WTC11 (cell line): ENCODE measurements around the gene GSX2. TPM values are rescaled to one million over a fixed set of nuclear protein-coding genes. Genes with fewer than 3 reads are reported as not detected.

ENCODE experiments used
- ATAC-seq: fragments of 200-7000 bp; cut with Tn5 transposase; 2 replicates; pipeline ENCODE4 v1.10.0; 2021; ENCODE audit warnings: mild to moderate bottlenecking, moderate library complexity
- CTCF ChIA-PET: fragments of 300-600 bp; sonication (Branson Sonifier 250); formaldehyde crosslinking; loops from one replicate; lab custom pipeline; 2021; ENCODE audit warnings: antibody characterized with exemption; lab: Charles Lee
- POLR2A ChIA-PET: fragments of 350-600 bp; sonication (Branson Sonifier 250); formaldehyde crosslinking; loops from one replicate; lab custom pipeline; 2021; ENCODE audit warnings: antibody characterized with exemption; lab: Charles Lee
- DNase-seq: peaks from one replicate; pipeline ENCODE4 v3.0.0; 2021; ENCODE audit warnings: low spot score
- H3K27ac Mint-ChIP-seq: 2 replicates; pipeline ENCODE4 v1.8.0; 2021; ENCODE audit warnings: mixed read lengths
- H3K27me3 Mint-ChIP-seq: 2 replicates; pipeline ENCODE4 v1.8.0; 2021; ENCODE audit warnings: low read depth, mild to moderate bottlenecking, moderate library complexity, mixed read lengths
- H3K36me3 Mint-ChIP-seq: 2 replicates; pipeline ENCODE4 v1.8.0; 2021; ENCODE audit warnings: mixed read lengths
- H3K4me1 Mint-ChIP-seq: 2 replicates; pipeline ENCODE4 v1.8.0; 2022; ENCODE audit warnings: mixed read lengths
- H3K4me3 Mint-ChIP-seq: 2 replicates; pipeline ENCODE4 v1.8.0; 2021; ENCODE audit warnings: mild to moderate bottlenecking, moderate library complexity, mixed read lengths
- H3K9me3 Mint-ChIP-seq: 2 replicates; pipeline ENCODE4 v1.8.0; 2021; ENCODE audit warnings: mixed read lengths
- ARID4B ChIP-seq: sonication (generic); formaldehyde crosslinking; IDR thresholded peaks from 2 replicates; pipeline ENCODE4 v1.8.0; 2023; ENCODE audit warnings: missing genetic modification reagents, mild to moderate bottlenecking, borderline replicate concordance
- ATF1 ChIP-seq: sonication (generic); formaldehyde crosslinking; IDR thresholded peaks from 2 replicates; pipeline ENCODE4 v1.8.1; 2023; ENCODE audit warnings: mild to moderate bottlenecking, moderate library complexity, missing genetic modification reagents
- ATF3 ChIP-seq: sonication (generic); formaldehyde crosslinking; conservative IDR thresholded peaks from 2 replicates; pipeline ENCODE4 v1.8.1; 2022; ENCODE audit warnings: mild to moderate bottlenecking, missing genetic modification reagents
- E2F5 ChIP-seq: sonication (generic); formaldehyde crosslinking; IDR thresholded peaks from 2 replicates; pipeline ENCODE4 v1.8.1; 2022; ENCODE audit warnings: mild to moderate bottlenecking, moderate library complexity, missing genetic modification reagents
- ESRRA ChIP-seq: sonication (generic); formaldehyde crosslinking; IDR thresholded peaks from 2 replicates; pipeline ENCODE4 v1.8.1; 2022; ENCODE audit warnings: mild to moderate bottlenecking, missing genetic modification reagents, borderline replicate concordance
- FOXP1 ChIP-seq: sonication (generic); formaldehyde crosslinking; IDR thresholded peaks from 2 replicates; pipeline ENCODE4 v1.8.0; 2022; ENCODE audit warnings: missing genetic modification reagents, mild to moderate bottlenecking, moderate library complexity, borderline replicate concordance
- JUN ChIP-seq: sonication (generic); formaldehyde crosslinking; IDR thresholded peaks from 2 replicates; pipeline ENCODE4 v1.8.0; 2023; ENCODE audit warnings: mild to moderate bottlenecking, missing genetic modification reagents
- NFE2L1 ChIP-seq: sonication (generic); formaldehyde crosslinking; IDR thresholded peaks from 2 replicates; pipeline ENCODE4 v1.8.1; 2023; ENCODE audit warnings: missing genetic modification reagents
- NFYB ChIP-seq: sonication (generic); formaldehyde crosslinking; conservative IDR thresholded peaks from 2 replicates; pipeline ENCODE4 v1.8.0; 2022; ENCODE audit warnings: low read depth, missing genetic modification reagents
- SMAD3 ChIP-seq: sonication (generic); formaldehyde crosslinking; IDR thresholded peaks from 2 replicates; pipeline ENCODE4 v1.8.0; 2022; ENCODE audit warnings: missing genetic modification reagents, mild to moderate bottlenecking, borderline replicate concordance
- TEAD1 ChIP-seq: sonication (generic); formaldehyde crosslinking; IDR thresholded peaks from 2 replicates; pipeline ENCODE4 v1.8.0; 2022; ENCODE audit warnings: mild to moderate bottlenecking, missing genetic modification reagents
- TEAD4 ChIP-seq: sonication (generic); formaldehyde crosslinking; IDR thresholded peaks from 2 replicates; pipeline ENCODE4 v1.8.0; 2022; ENCODE audit warnings: mild to moderate bottlenecking, missing genetic modification reagents
- ZBTB21 ChIP-seq: sonication (generic); formaldehyde crosslinking; IDR thresholded peaks from 2 replicates; pipeline ENCODE4 v1.8.1; 2023; ENCODE audit warnings: mild to moderate bottlenecking, missing genetic modification reagents, borderline replicate concordance
- ZBTB43 ChIP-seq: sonication (generic); formaldehyde crosslinking; IDR thresholded peaks from 2 replicates; pipeline ENCODE4 v1.8.1; 2023; ENCODE audit warnings: mild to moderate bottlenecking, missing genetic modification reagents
- ZNF219 ChIP-seq: sonication (generic); formaldehyde crosslinking; IDR thresholded peaks from 2 replicates; pipeline ENCODE4 v1.8.0; 2023; ENCODE audit warnings: missing genetic modification reagents, mild to moderate bottlenecking, borderline replicate concordance
- ZNF423 ChIP-seq: fragments of 250-450 bp; sonication (Bioruptor Pico); IDR thresholded peaks from 2 replicates; pipeline ENCODE4 v2.1.2; 2022; ENCODE audit warnings: mild to moderate bottlenecking, moderate library complexity
- total RNA-seq: library from RNA; stranded (reverse); gene quantifications from 3 replicates; pipeline ENCODE4 v1.2.3, GENCODE V29; 2021
- TF ChIP-seq, protein P1 (sequence below): sonication (generic); formaldehyde crosslinking; IDR thresholded peaks from 2 replicates; pipeline ENCODE4 v1.8.0; 2022; ENCODE audit warnings: mild to moderate bottlenecking, missing genetic modification reagents
- TF ChIP-seq, protein P2 (sequence below): sonication (generic); formaldehyde crosslinking; IDR thresholded peaks from 2 replicates; pipeline ENCODE4 v1.8.0; 2022; ENCODE audit warnings: mild to moderate bottlenecking, missing genetic modification reagents
- TF ChIP-seq, protein P3 (sequence below): fragments of 250-450 bp; sonication (Bioruptor Pico); IDR thresholded peaks from 2 replicates; pipeline ENCODE4 v1.9.0; 2021; ENCODE audit warnings: mild to moderate bottlenecking
- TF ChIP-seq, protein P4 (sequence below): sonication (generic); formaldehyde crosslinking; IDR thresholded peaks from 2 replicates; pipeline ENCODE4 v1.8.1; 2022; ENCODE audit warnings: mild to moderate bottlenecking, missing genetic modification reagents, moderate library complexity, borderline replicate concordance

The GSX2 gene
- total RNA-seq, 1 experiment from 2014 or later, result not detected

GRCh38 chr4:54109241-54110018 lies 9.5 kb downstream of the GSX2 start:
- DNase-seq (peak; percentile 33), ATAC-seq (peak; percentile 38)
- Mint-ChIP-seq H3K36me3 (no peaks in the 10 kb centered on the region), H3K4me3 (peak overlapping the region; percentile 71), H3K27me3 (peaks cover 81% of the 10 kb centered on the region), H3K9me3 (no peaks in the 10 kb centered on the region), H3K27ac (no peak overlapping the region), H3K4me1 (peaks cover 57% of the 10 kb centered on the region)
- ChIA-PET CTCF (interaction anchor here (0.7 to 4.5 kb wide), 5 partner anchors 10 to 179 kb away, joined by 3 to 44 read pairs (median 4); partner anchors contain the start of gene GSX2), POLR2A (interaction anchor here (0.6 to 0.7 kb wide), 3 partner anchors 12 to 182 kb away, joined by 3 to 10 read pairs (median 6); no protein-coding TSS in a partner anchor)
- TF ChIP-seq NFE2L1 (CRISPR knock-in tag) (peak; percentile 76; the same call in 1 of the 2 replicates), ARID4B (peak; percentile 53; the same call in 1 of the 2 replicates), ZNF423 (CRISPR knock-in tag) (peak; percentile 80; the same call in 1 of the 2 replicates), ATF1 (CRISPR knock-in tag) (0 out of 2 replicates have a peak, but pooled peaks have one; percentile 73), SMAD3 (0 out of 2 replicates have a peak, but pooled peaks have one; percentile 48), TEAD4 (CRISPR knock-in tag) (no peak), TEAD1 (CRISPR knock-in tag) (0 out of 2 replicates have a peak, but pooled peaks have one; percentile 57), ZBTB43 (CRISPR knock-in tag) (peak; percentile 58; the same call in 1 of the 2 replicates), NFYB (0 out of 2 replicates have a peak, but pooled peaks have one; percentile 9), ZNF219 (0 out of 2 replicates have a peak, but pooled peaks have one; percentile 57), ZBTB21 (CRISPR knock-in tag) (0 out of 2 replicates have a peak, but pooled peaks have one; percentile 35), ATF3 (CRISPR knock-in tag) (0 out of 2 replicates have a peak, but pooled peaks have one; percentile 33), JUN (CRISPR knock-in tag) (peak; percentile 72; the same call in 1 of the 2 replicates), E2F5 (CRISPR knock-in tag) (no peak), FOXP1 (peak; percentile 79), ESRRA (no peak)
- TF ChIP-seq, protein P1, sequence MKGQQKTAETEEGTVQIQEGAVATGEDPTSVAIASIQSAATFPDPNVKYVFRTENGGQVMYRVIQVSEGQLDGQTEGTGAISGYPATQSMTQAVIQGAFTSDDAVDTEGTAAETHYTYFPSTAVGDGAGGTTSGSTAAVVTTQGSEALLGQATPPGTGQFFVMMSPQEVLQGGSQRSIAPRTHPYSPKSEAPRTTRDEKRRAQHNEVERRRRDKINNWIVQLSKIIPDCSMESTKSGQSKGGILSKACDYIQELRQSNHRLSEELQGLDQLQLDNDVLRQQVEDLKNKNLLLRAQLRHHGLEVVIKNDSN (CRISPR knock-in tag), result 0 out of 2 replicates have a peak, but pooled peaks have one; percentile 44
- TF ChIP-seq, protein P2, sequence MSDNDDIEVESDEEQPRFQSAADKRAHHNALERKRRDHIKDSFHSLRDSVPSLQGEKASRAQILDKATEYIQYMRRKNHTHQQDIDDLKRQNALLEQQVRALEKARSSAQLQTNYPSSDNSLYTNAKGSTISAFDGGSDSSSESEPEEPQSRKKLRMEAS (CRISPR knock-in tag), result peak; percentile 86
- TF ChIP-seq, protein P3, sequence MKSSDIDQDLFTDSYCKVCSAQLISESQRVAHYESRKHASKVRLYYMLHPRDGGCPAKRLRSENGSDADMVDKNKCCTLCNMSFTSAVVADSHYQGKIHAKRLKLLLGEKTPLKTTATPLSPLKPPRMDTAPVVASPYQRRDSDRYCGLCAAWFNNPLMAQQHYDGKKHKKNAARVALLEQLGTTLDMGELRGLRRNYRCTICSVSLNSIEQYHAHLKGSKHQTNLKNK, result no peak
- TF ChIP-seq, protein P4, sequence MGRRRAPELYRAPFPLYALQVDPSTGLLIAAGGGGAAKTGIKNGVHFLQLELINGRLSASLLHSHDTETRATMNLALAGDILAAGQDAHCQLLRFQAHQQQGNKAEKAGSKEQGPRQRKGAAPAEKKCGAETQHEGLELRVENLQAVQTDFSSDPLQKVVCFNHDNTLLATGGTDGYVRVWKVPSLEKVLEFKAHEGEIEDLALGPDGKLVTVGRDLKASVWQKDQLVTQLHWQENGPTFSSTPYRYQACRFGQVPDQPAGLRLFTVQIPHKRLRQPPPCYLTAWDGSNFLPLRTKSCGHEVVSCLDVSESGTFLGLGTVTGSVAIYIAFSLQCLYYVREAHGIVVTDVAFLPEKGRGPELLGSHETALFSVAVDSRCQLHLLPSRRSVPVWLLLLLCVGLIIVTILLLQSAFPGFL (CRISPR knock-in tag), result no peak
